ENCODE measurements around the gene ATP10A.

DNA sequence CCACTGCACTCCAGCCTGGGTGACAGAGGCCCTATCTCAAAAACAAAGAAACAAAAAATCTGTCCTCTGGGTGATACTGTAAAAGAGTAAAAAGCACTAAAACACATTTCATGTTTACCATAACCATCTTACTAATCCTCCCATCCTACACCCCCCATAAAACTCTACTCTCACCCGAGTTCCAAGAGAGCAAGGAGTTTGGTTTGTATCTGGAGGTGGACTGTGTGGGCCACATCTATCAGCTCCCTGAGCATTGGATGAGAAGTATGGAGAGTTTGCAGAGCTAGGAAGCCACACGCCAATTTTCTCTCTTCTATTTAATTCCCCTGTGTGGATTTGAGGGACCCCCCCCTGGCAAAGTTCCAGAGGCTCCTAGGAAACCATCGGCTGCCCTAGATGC, 80.0 kb downstream of the ATP10A start:
- TF ChIP-seq CTCF (IDR thresholded peaks at IDR 0.05) (no peak), POLR2A (IDR thresholded peaks at IDR 0.05) (no peak)

Data from adrenal gland (tissue), 5 donors.